Hepatocyte (in vitro differentiated cells): ENCODE measurements around the gene TOMM20L.

ENCODE experiments used
- CTCF ChIP-seq: fragments of 200-600 bp; sonication (generic); IDR thresholded peaks from 2 replicates; pipeline ENCODE4 v1.5.1; 2016; ENCODE audit warnings: antibody characterized with exemption, mild to moderate bottlenecking; ENCODE audit not compliant: poor library complexity
- EZH2 ChIP-seq: fragments of 200-600 bp; sonication (generic); IDR thresholded peaks from 2 replicates; pipeline ENCODE4 v1.6.1; 2016; ENCODE audit warnings: antibody characterized with exemption, mild to moderate bottlenecking, borderline replicate concordance

GRCh38 chr14:58414845-58415244, 19.1 kb downstream of the TOMM20L start:
- TF ChIP-seq CTCF = no peak
- TF ChIP-seq EZH2 = no peak
